ENCODE data around the gene PGM2L1.

Gene PGM2L1

GRCh38 chr11:74347381-74347780 is 50.9 kb downstream of the PGM2L1 start:
- TF ChIP-seq RARB (CRISPR knock-in tag; IDR thresholded peaks at IDR 0.05) (no peak), ZNF70 (CRISPR knock-in tag; IDR thresholded peaks at IDR 0.05) (no peak), ZC3H10 (CRISPR knock-in tag; IDR thresholded peaks at IDR 0.05) (no peak), GLIS3 (CRISPR knock-in tag; IDR thresholded peaks at IDR 0.05) (no peak), TOX (CRISPR knock-in tag; IDR thresholded peaks at IDR 0.05; ENCODE audit: borderline replicate concordance) (no peak), ESRRG (CRISPR knock-in tag; IDR thresholded peaks at IDR 0.05) (no peak), SNAI2 (CRISPR knock-in tag; IDR thresholded peaks at IDR 0.05) (no peak), CREB5 (CRISPR knock-in tag; IDR thresholded peaks at IDR 0.05; ENCODE audit: low read depth) (no peak), POU6F1 (CRISPR knock-in tag; IDR thresholded peaks at IDR 0.05; ENCODE audit: borderline replicate concordance, low read depth) (no peak), ZNF565 (CRISPR knock-in tag; conservative IDR thresholded peaks at IDR 0.05; ENCODE audit: low read depth) (no peak), PPARA (CRISPR knock-in tag; IDR thresholded peaks at IDR 0.05; ENCODE audit: borderline replicate concordance) (no peak), ISL1 (CRISPR knock-in tag; IDR thresholded peaks at IDR 0.05) (no peak), ZFP3 (CRISPR knock-in tag; IDR thresholded peaks at IDR 0.05) (no peak), ZFP30 (CRISPR knock-in tag; IDR thresholded peaks at IDR 0.05) (no peak), TSHZ2 (CRISPR knock-in tag; IDR thresholded peaks at IDR 0.05) (no peak), OSR1 (CRISPR knock-in tag; IDR thresholded peaks at IDR 0.05) (no peak), ZNF8 (CRISPR knock-in tag; IDR thresholded peaks at IDR 0.05) (no peak)
- no peak for ATAC-seq

GRCh38 chr11:74345420-74345819 is 52.8 kb downstream of the PGM2L1 start:
- ATAC-seq = no peak
- TF ChIP-seq ZC3H10 (CRISPR knock-in tag; IDR thresholded peaks at IDR 0.05) (no peak), ARNTL (CRISPR knock-in tag; IDR thresholded peaks at IDR 0.05; ENCODE audit: borderline replicate concordance, low read depth) (no peak), TSHZ2 (CRISPR knock-in tag; IDR thresholded peaks at IDR 0.05) (no peak), OSR1 (CRISPR knock-in tag; IDR thresholded peaks at IDR 0.05) (no peak), SNAI2 (CRISPR knock-in tag; IDR thresholded peaks at IDR 0.05) (no peak), TCF4 (CRISPR knock-in tag; IDR thresholded peaks at IDR 0.05; ENCODE audit: borderline replicate concordance) (no peak), TOX (CRISPR knock-in tag; IDR thresholded peaks at IDR 0.05; ENCODE audit: borderline replicate concordance) (no peak), BACH2 (CRISPR knock-in tag; IDR thresholded peaks at IDR 0.05; ENCODE audit: borderline replicate concordance) (no peak)
- TF ChIP-seq, protein P1, sequence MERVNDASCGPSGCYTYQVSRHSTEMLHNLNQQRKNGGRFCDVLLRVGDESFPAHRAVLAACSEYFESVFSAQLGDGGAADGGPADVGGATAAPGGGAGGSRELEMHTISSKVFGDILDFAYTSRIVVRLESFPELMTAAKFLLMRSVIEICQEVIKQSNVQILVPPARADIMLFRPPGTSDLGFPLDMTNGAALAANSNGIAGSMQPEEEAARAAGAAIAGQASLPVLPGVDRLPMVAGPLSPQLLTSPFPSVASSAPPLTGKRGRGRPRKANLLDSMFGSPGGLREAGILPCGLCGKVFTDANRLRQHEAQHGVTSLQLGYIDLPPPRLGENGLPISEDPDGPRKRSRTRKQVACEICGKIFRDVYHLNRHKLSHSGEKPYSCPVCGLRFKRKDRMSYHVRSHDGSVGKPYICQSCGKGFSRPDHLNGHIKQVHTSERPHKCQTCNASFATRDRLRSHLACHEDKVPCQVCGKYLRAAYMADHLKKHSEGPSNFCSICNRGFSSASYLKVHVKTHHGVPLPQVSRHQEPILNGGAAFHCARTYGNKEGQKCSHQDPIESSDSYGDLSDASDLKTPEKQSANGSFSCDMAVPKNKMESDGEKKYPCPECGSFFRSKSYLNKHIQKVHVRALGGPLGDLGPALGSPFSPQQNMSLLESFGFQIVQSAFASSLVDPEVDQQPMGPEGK (CRISPR knock-in tag; IDR thresholded peaks at IDR 0.05; ENCODE audit: borderline replicate concordance) = no peak

Measured in SK-N-SH treated with all-trans-retinoic acid at 6 μM for 48 hours (cell line).